DMS153 treated with DMSO at 0.1 percent for 48 hours (cell line): Measurements from ENCODE around the gene SSTR3.

Experiments used
- DNase-seq: peaks from one replicate; lab custom pipeline; 2025; ENCODE audit not compliant: unreplicated experiment; lab: John Stamatoyannopoulos, UW

SSTR3 gene

DNA sequence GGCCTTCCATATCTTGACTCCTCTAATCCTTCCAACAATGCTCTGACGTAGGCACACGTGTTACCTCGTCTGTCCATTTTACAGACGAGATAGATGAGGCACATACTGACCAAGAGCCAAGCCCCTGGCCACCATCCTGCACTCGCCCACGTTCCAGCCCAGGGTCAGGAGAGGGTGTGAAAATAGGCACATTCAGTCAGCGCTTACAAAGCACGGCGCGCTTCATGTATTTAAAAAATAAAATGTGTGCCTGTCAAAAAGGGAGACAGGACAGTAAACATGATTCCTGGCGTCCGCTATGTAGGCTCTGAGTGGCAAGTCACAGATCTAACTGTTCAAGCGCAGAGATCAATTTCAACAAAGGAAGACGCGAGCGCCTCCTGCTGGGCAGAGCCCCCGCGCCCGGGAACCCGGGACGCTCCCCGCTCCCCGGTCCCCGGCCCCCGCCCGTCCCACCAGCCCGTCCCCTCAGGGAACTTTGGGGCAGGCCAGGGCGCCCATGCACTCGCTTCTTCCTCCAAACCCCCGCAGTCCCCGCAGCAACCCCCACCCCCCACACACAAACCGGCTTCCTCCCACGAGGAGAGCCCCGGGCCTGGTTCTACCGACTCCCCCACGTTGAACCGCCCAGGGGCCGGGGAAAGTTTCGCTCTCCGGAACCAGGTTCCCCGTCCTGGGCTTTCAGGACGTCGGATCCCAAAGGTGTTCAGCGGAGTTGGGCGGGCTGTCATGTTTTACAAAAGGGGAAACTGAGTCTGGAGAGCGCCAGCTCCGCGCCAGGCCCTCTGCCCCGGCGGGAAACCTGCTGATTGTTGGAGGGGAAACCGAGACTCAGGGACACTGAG is 13.8 kb downstream of the SSTR3 start:
- peak; percentile 51 for DNase-seq

DNA sequence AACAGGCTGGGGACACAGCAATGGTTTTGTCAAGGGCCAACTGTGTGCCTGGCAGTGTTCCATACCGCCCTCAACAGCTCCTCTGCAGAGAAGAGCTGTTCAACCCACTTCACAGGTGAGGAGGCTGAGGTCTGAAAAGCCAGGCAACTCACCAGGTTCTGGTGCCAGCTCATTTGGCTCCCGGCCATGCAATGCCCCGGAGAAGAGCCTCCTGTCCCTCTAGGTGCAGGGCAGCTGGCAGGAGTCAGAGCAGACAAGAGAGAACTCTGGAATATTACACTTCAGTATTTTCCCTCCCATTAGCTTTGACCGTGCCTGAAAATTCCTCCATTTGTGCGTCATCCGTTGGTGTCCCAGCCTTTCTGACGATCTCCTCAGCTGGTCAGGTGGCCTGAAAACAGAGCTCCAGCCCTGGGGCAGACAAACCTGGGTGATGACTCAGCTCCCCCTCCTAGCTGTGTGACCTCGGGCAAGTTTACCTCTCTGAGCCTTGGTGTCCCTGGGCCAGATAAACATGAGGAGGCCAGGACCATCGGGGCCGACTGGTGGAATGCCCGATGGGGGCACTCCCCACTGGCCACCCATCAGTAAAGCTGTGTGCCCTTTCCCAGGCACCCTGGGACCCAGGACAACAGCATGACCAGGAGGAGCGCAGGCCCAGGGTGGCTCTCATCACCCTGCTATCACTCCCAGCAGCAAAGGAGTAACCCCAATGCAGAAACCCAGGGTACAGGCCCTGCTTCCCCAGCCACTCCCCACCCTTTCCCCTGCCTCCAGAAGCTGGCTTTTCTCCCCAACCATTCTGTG is 14.6 kb downstream of the SSTR3 start:
- no peak for DNase-seq

DNA sequence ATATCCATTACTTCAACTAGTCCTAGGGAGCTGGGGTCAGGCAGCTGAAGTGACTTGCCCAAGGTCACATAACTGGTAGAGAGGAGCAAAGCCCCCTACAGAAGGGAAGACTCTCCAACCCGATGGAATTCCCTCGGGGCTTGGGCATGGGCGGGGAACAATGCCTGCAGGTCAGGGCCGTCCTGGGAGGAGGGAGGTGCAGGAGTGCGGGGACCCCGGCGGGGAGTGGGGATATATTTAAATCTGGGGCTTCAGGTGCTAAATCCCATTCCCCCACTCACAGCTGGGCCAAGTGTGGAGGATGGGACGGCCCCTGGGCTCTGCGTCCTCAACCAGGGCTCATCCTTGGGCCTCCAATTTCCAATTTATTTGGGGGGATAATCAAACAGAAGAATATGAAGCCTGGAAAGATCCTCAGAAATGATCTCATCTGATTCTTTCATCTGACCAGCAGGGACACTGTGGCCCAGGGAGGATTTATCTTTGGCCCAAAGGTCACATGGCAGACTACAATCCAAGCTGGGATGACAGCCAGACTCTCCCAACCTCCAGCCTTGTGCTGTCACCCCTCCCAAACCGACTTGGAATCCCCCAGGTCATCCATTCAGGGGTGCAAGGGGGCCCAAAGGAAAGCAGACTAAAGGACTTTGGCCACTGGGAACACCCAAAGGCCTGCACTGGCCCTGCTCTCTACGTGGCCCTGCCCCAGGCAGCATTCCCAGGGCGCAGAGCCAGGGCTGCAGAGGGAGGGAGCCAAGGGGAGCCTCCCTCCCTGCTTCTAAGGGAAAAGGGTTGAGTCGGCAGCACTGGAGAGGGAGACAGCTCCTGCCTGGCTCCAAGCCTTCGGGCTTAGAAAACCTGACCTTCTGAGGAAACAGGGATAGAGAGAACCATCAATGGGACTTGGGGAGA is 15.5 kb downstream of the SSTR3 start:
- DNase-seq = no peak

DNA sequence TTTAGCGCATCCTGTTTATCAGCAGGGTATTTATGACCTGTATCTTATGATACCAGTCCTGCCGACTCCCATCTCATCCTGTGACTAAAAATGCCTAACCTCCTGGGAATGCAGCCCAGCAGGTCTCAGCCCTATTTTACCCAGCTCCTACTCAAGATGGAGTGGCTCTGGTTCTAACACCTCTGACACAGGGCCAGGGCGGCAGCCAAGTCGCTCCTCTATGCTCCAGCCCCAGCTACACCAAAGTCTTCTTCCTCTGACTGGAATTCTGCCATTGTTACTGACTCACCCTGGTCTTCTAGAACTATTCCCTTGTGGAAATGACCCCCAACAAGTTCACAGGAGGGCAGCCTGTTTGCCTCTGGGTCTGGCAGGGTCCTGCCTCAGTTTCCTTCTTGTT is 16.4 kb downstream of the SSTR3 start:
- no peak for DNase-seq

DNA sequence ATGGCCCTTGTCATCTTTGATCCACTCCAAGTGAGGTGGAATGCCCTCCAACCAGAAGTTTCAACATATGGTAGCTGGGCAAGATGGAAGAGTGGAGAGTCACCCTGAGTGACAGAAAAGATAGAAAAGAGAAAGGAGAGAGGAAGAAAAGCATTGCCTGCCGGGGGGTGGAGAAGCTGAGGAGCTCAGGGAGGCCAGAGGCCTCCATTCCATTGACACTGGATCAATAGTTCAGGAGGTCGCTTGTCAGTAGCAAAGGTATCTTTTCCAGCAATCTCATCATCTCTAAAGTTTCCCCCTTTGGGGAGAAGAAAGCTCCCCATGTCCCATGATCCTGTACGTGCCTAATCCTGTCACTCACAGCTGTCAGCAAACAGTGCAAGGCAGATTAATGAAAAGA is 17.5 kb downstream of the SSTR3 start:
- DNase-seq = no peak

DNA sequence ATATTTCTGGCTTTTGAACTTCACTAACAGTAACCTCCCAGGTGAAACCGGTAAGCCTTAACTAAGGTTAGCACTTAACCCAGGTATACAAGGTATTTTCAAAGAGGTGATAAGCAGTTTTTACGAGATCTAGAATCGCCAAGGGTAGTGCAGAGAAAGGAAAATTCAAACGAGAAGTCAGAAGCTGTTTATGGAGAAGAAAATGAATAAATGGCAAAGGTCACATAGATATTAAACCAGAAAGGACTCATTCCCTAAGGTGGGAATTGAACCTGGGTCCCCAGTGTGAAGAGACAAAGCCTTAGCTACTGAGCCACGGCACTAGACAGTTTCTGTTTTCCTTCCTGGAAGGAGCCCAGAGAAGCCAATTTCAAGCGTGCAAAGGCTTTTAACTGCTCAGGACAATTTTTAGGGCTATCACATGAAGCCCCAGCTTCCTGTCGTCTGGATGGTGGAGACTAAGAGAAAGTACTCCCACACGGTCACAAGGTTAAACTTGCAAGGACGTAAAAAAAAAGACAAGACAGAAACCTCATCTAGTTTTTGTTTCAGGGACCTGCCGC is 18.6 kb downstream of the SSTR3 start:
- DNase-seq = no peak

DNA sequence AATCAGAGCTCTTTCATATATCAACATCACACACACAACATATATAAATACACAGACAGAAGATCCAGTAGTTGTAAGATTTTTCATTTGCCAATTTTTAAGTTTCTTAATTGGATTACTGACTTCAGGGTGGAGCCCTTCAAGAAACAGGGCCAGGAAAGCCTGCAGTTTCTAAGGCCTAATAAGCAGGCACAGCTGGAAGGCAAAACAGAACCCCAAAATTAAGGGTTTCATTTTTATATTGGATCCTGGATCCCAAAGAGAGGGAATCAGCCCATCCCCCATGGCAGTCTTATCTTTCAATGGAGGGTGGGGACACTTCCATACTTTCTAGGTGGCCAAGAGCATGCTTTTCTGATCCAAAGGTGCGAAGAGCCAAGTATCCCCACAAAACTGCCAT is 19.5 kb downstream of the SSTR3 start:
- DNase-seq = no peak

DNA sequence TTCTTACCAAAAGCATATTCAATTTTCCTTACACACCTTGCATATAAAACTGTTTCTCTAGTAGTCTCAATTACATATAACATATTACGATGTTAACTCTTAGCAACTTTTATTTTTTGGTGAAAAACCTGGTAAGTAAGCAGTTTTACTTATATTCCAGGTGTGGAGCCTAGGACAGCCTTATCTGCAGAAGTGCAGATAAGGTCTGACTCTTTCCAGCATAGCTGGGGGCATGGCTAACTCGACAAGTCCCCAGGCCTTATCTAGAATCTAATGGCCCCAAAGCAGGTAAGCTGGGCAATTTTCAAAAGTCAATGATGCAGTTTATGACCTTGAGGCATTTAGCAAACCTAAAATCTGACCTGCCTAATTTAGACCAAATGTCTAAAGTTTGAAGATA is 20.1 kb downstream of the SSTR3 start:
- no peak for DNase-seq

DNA sequence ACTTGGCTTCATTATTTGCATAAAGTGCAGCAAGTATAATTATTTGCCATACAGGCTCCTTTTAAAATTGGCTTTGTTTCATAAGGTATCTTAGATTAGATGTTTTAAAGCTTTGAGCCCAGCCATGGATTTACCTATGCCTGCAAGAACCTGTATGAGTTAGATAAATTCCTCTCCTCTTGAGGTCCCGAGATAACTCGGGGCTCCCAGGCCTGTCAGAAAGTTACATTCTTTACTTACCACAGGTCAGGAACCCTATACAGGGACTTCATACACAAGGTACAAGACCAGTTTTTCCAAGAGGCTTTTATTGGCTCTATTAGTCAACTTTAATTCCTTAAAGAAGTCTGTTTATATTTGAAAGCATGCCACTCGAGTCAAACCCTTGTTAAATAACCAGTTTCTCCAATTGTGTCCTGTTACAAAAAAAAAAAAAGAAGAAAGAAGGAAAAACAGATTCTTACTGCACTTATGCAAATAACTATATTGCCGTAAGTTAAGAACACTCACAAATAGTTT is 22.0 kb downstream of the SSTR3 start:
- DNase-seq = no peak

DNA sequence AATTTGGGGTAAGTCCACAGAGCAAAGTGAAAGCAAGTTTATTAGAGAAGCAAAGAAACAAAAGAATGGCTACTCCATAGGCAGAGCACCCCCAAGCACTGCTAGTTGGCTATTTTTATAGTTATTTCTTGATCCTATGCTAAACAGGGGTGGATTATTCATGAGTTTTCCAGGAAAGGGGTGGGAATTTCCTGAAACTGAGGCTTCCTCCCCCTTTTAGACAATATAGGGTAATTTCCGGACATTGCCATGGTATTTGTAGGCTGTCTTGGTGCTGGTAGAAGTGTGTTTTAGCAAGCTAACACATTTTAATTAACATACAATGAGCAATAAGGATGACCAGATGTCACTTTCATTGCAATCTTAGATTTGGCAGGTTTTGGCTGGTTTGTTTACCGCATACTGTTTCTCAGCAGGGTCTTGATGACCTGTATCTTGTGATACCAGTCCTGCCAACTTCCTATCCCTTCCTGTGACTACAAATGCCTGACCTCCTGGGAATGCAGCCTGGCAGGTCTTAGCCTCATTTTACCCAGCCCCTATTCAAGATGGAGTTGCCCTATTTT is 23.3 kb downstream of the SSTR3 start:
- no peak for DNase-seq

DNA sequence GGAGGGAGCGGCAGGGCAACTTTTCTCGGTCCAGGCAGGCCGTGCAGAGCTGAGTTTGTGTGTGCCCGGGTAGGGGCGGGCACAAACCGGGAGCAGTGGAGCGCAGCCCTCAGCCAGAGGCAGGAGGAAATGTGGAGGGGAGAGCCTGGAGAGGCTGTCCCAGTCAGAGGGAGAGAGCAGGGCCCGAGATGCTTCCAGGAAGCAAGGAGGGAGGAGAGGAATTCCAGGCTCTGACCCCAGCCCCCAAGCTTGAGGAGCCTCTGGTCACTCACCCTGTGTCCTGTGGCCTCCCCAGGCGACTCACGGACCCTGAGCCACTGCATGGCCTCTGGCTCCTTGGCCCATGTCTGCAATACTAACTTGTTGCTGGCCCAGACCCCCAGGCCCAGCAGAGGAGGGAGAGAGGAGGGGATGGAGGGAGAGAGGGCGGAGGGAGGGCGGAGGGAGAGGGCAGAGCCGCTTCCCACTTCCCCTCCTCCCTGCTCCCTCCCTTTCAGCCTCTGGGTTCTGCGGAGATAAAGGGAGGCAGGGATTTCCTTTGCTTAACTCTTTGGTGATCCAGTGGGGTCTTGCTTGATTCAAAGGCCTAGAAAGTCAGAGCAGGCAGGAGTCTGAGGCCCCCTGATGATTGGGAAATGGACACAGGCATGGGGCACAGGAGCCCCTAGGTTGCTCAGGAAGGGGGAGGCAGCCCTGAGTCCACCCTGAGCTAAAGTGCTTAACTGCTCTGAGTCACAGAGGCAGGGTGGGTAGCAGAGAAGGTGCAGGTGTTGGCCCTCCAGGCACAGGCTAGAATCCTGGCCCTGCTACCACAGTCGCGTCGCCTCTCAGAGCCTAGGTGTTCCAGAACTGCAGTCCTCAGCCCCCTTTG is 24.2 kb downstream of the SSTR3 start, which contains the start of gene C1QTNF6:
Gene C1QTNF6, minus strand, starts transcription at position 357 of the 871 bp plus-strand sequence. Its CDS starts 34 bp downstream, at position 323.
- peak; percentile 27 for DNase-seq

DNA sequence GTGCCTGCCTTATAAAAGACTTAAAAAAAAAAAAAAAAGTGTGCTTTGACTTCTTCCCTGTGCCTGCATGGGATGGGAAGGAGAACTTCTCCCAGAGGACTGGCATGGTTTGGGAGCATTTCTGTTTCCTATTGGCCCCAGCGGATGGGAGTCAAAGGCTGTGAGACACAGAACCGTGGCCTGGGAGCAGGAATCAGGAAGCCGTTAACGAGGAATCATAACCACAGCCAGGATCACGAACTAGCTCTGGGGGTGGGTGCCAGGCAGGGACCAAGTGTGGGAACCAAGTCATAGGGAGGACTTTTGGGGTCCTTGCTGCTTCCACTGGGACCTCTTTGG is 24.8 kb downstream of the SSTR3 start:
- peak; percentile 31 for DNase-seq

DNA sequence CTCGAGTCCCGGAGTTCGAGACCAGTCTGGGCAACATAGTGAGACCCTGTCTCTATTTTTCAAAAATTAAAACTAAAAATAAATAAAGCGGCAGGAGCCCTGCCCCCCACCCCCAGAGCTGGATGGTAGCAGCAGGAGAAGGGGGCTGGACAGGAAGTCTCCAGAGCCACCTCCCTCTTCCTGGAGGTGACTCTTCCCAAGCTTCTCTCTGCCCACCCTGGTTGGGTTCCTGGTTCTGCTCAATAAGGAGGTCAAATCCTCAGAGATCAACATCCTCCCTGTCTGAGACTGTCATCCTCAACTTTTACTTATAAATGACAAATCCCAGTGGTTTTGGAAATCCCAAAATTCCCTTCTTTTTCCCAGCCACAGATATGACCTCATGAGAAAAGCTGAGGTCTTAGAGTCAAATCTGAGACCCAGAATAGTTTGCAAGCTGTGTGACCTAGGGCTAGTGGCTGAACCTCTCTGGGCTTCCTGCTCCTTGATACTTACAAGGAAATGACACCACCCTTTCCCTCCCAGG is 25.2 kb downstream of the SSTR3 start:
- DNase-seq = no peak

DNA sequence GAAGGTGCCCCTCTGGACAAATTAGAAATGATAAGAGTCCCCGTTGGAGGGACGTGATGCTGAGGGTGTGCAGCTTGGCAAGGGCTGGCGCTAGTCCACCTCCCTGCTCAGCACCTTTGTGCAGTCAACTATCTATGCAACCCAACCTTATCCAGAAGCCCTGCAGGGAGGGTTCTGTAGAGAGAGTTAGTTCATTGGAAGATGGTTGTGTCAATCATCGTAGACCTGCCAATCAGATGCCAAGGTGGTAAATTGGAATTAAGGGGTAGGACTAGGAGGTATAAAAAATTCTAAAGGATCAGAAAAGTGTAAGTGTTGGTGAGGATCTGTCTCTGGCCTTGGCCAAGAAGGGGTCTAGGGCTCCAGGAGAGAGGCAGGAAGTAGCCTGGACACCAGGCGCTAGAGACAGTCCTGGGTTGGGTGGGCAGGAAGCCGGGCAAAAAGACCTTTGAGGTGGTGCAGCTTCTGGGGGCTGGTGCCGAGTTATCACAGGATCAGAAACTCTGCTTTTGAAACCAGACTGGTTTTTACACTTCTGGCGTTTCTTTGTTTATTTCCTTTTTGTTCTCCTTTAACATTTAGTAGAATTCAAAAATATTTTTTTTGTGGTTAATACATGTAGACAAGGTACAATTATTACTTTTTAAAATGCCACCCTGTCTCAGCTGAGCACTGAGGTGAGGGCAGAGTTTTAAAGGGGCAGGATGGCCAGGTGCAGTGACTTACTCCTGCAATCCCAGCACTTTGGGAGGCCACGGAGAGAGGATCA is 25.9 kb downstream of the SSTR3 start:
- peak; percentile 66 for DNase-seq

DNA sequence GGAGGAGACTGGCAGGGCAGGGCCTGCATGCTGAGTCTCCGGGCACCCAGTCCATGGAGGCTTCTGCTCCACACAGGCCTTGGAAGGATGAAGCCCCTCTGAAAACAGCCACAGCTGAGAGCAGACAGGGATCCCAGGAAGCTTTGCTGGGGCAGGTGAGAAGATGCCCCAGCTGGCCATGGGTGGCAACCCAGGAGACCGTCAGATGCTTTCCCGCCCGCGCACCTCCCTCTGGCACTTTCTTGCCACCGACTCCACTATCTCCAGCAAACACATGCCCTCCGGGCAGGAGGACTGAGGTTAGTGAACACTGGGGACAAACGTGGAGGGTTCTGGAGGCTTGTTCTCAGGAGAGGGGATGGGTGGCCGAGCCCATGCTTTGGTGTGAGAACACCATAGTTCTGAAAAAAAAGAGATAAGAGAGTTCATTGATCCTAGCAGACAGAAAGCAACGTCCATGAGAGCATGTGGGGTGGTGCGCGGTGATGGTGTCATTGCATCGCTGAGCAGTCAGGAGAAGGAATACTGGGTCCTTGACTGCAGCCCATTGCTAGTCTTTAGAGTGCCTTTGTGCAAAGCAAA is 26.5 kb downstream of the SSTR3 start:
- no peak for DNase-seq

DNA sequence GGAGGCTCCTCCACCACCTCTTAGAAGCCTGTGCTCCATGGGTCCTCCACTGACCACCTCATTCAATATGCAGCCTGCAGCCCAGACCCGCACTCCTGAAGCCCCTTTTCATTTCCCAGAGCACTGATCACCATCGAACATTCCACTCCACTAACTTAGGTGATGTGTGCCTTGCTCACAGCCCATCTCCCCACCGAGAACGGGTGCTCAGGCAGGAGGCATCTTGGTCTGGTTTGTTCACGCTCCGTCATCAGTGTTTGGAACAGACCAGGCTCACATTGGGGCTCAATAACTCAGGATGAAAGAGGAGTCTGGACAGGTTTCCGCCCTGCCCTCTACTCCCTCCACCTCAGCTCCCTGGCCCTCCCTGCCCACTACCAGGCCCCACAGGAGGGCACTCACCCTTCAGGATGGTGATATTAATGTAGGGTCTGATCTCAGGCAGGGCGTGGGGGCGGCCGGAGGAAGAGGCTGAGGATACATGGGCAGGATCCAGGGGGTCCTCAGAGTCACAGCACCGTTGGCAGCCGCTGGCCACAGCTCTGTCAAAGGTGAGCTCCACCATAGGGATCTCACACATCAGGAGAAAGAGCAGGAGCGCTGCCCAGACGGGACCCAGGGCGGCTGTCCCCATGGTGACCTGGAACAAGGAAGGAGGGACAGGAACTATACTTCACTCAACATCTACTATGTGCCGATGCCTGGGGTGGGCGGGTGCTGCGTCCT is 27.3 kb downstream of the SSTR3 start:
- no peak for DNase-seq

DNA sequence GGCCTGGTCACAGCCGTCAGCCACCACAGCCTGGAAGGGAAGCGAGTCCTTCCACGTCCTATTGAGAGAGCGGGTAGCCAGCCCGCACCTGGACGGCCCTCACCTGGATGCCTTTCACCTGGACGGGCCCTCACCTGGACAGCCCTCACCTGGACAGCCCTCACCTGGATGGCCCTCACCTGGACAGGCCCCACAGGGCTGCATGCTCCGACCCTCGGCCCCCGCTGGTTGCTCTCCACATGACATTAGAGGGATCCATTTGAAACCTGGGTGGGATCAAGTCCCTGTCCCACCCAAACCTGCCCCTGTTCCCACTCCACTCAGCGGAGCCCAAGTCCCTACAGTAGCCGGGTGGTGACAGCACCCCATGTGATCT is 27.9 kb downstream of the SSTR3 start:
- DNase-seq = no peak
